ENCODE measurements around the gene EPC1.

- TF ChIP-seq POLR2A (IDR thresholded peaks at IDR 0.05; ENCODE audit: low read depth, low read length) (no peak), POLR2AphosphoS5 (IDR thresholded peaks at IDR 0.05; ENCODE audit: low read depth, low read length) (no peak), PAX5 (IDR thresholded peaks at IDR 0.05; ENCODE audit: insufficient read depth, low read length, severe bottlenecking) (no peak), TAF1 (IDR thresholded peaks at IDR 0.05; ENCODE audit: low read depth, low read length) (no peak), SPI1 (IDR thresholded peaks at IDR 0.05; ENCODE audit: low read depth, low read length) (no peak), POU2F2 (IDR thresholded peaks at IDR 0.05; ENCODE audit: low read depth, low read length) (no peak)
Observed at GRCh38 chr10:32227802-32228201, 119.2 kb downstream of the EPC1 start.

All from GM12891 (cell line).